PC-9 (cell line): Measurements from ENCODE around the gene GTF2IRD1. TPM values are rescaled to one million over a fixed set of nuclear protein-coding genes. Genes with fewer than 3 reads are reported as not detected.
"Not testable (repeated sequence)": the region's sequence is repeated elsewhere in the genome, so short reads cannot be mapped to it uniquely, and the experiment has no call there.

Experiments used
- BruUV-seq: library from RNA; stranded (reverse); fragments of 400-500 nt; replicated peaks from 2 replicates; lab custom pipeline; 2021; lab: Mats Ljungman, UMichigan
- CTCF ChIA-PET: fragments of 300-600 bp; sonication (Branson Sonifier 250); formaldehyde crosslinking; loops from one replicate; lab custom pipeline; 2022; ENCODE audit warnings: antibody characterized with exemption; lab: Charles Lee
- POLR2A ChIA-PET: fragments of 300-600 bp; sonication (Branson Sonifier 250); formaldehyde crosslinking; loops from one replicate; lab custom pipeline; 2022; ENCODE audit warnings: antibody characterized with exemption; ENCODE audit not compliant: unreplicated experiment; lab: Charles Lee
- DNase-seq, 2 experiments: peaks; one replicate each; pipeline versions ENCODE4 v3.0.0 to v3.0.0-alpha.2; 2015 to 2022; ENCODE audit warnings: mixed read lengths in 1 of 2
- H2AFZ ChIP-seq: fragments of 200-600 bp; sonication (generic); 2 replicates; pipeline ENCODE4 v1.8.1; 2017; ENCODE audit warnings: antibody characterized with exemption
- H3F3A ChIP-seq: fragments of 200-600 bp; sonication (generic); 2 replicates; pipeline ENCODE4 v1.8.1; 2017; ENCODE audit warnings: antibody characterized with exemption, mild to moderate bottlenecking, low read depth; ENCODE audit not compliant: insufficient read depth
- H3K27ac ChIP-seq: fragments of 200-600 bp; sonication (generic); 2 replicates; pipeline ENCODE4 v1.6.1; 2016; ENCODE audit warnings: mixed run types
- H3K27me3 ChIP-seq: fragments of 200-600 bp; sonication (generic); 2 replicates; pipeline ENCODE4 v1.6.1; 2016; ENCODE audit warnings: low read depth, mixed run types; ENCODE audit not compliant: insufficient read depth
- H3K36me3 ChIP-seq: fragments of 200-600 bp; sonication (generic); 2 replicates; pipeline ENCODE4 v1.6.1; 2016; ENCODE audit warnings: low read depth, mixed run types
- H3K4me1 ChIP-seq: fragments of 200-600 bp; sonication (generic); replicated peaks from 2 replicates; pipeline ENCODE4 v1.6.1; 2016; ENCODE audit warnings: mixed run types; ENCODE audit not compliant: insufficient read depth
- H3K4me2 ChIP-seq: fragments of 200-600 bp; sonication (generic); 2 replicates; pipeline ENCODE4 v1.6.1; 2017; ENCODE audit warnings: mixed run types
- H3K4me3 ChIP-seq: fragments of 200-600 bp; sonication (generic); 2 replicates; pipeline ENCODE4 v1.6.1; 2016; ENCODE audit warnings: mixed run types
- H3K79me2 ChIP-seq: fragments of 200-600 bp; sonication (generic); 2 replicates; pipeline ENCODE4 v1.6.1; 2017; ENCODE audit warnings: low read depth, mixed run types
- H3K9me2 ChIP-seq: fragments of 200-600 bp; sonication (generic); 2 replicates; pipeline ENCODE4 v1.8.1; 2017; ENCODE audit warnings: mild to moderate bottlenecking; ENCODE audit not compliant: insufficient read depth
- H3K9me3 ChIP-seq: fragments of 200-600 bp; sonication (generic); 2 replicates; pipeline ENCODE4 v1.8.1; 2016; ENCODE audit warnings: low read depth; ENCODE audit not compliant: insufficient read depth
- H4K20me1 ChIP-seq: fragments of 200-600 bp; sonication (generic); 2 replicates; pipeline ENCODE4 v1.8.1; 2017; ENCODE audit not compliant: insufficient read depth
- EZH2 ChIP-seq: fragments of 200-600 bp; sonication (generic); IDR thresholded peaks from 2 replicates; pipeline ENCODE4 v1.8.0; 2017; ENCODE audit warnings: antibody characterized with exemption, low read depth
- intact Hi-C: fragments of 100-400 bp; cut with micrococcal nuclease; formaldehyde crosslinking; loops from one replicate; pipeline ENCODE4 v1.10.0; 2022; ENCODE audit not compliant: unreplicated experiment
- total RNA-seq: library from RNA; stranded (reverse); gene quantifications from 2 replicates; pipeline ENCODE4 v1.2.3, GENCODE V29; 2021
- TF ChIP-seq, protein P1 (sequence below): fragments of 200-600 bp; sonication (generic); conservative IDR thresholded peaks from 2 replicates; pipeline ENCODE4 v1.6.1; 2017; ENCODE audit warnings: mixed run types, antibody characterized with exemption, mild to moderate bottlenecking, moderate library complexity

The GTF2IRD1 gene
- total RNA-seq, 1 experiment from 2014 or later: 46.7 TPM

DNA sequence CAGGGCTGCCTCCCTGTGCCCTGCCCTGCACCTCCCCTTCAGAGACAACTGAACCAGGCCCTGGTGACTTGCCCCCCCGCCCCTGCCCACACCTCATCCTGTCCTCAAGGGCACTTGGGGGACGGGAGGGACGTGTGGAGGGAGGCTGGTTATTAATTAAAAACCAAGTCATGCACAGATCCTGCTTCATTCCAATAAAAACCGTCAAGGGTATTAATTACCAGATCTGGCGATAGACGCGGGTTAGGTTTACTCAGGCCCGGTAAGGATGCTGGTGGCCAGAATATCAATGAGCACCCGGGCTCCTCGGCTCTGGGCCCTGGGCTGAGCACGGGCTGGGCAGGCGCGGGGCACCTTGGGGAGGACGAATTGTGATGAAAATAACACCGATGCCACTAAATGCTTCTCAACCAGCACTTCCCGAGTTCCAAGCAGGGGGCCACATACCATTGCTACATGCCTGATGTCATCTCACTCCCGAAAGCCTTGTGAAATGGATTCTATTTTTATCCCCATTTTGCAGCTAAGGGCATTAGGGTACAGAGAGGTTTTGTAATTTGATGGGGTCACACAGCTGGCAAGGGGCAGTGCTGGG is 24.5 kb upstream of the GTF2IRD1 start:
- Histone ChIP-seq H3K4me1 (no peaks in the 10 kb centered on the region), H3K4me3 (no peak overlapping the region), H4K20me1 (no peaks in the 10 kb centered on the region), H3K4me2 (no peak overlapping the region), H3K9me2 (no peaks in the 10 kb centered on the region), H3K79me2 (no peaks in the 10 kb centered on the region), H2AFZ (no peak overlapping the region), H3K27ac (no peak overlapping the region), H3K27me3 (no peaks in the 10 kb centered on the region), H3F3A (no peaks in the 10 kb centered on the region), H3K9me3 (no peaks in the 10 kb centered on the region), H3K36me3 (no peaks in the 10 kb centered on the region)
- CTCF ChIA-PET: interaction anchor here (0.6 kb wide), 1 partner anchor 41 kb away, joined by 6 read pairs; no protein-coding TSS in a partner anchor
- no peak for TF ChIP-seq EZH2
- TF ChIP-seq, protein P1, sequence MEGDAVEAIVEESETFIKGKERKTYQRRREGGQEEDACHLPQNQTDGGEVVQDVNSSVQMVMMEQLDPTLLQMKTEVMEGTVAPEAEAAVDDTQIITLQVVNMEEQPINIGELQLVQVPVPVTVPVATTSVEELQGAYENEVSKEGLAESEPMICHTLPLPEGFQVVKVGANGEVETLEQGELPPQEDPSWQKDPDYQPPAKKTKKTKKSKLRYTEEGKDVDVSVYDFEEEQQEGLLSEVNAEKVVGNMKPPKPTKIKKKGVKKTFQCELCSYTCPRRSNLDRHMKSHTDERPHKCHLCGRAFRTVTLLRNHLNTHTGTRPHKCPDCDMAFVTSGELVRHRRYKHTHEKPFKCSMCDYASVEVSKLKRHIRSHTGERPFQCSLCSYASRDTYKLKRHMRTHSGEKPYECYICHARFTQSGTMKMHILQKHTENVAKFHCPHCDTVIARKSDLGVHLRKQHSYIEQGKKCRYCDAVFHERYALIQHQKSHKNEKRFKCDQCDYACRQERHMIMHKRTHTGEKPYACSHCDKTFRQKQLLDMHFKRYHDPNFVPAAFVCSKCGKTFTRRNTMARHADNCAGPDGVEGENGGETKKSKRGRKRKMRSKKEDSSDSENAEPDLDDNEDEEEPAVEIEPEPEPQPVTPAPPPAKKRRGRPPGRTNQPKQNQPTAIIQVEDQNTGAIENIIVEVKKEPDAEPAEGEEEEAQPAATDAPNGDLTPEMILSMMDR: no peak
- intact Hi-C loops: loop anchor here (10.0 kb wide), 1 partner anchor 256 kb away; no protein-coding TSS in a partner anchor
- DNase-seq: no peak
- BruUV-seq: no TSS peak
- POLR2A ChIA-PET: no interaction called here

DNA sequence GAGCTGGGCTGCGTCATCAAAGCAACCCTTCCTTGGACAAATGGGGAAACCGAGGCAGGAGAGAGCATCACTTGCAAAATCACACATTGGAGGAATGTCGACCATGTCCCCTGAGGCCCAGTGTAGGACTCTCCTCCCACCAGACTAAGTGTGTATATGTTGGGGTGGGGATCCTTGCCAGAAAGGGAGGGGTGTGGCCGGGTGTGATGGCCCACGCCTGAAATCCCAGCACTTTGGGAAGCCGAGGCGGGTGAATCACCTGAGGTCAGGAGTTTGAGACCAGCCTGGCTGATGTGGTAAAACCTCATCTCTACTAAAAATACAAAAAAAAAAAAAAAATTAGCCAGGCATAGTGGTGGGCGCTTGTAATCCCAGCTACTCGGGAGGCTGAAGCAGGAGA is 23.3 kb upstream of the GTF2IRD1 start:
- H3F3A ChIP-seq, H3K36me3 ChIP-seq, H4K20me1 ChIP-seq, H2AFZ ChIP-seq, CTCF ChIA-PET, H3K79me2 ChIP-seq, H3K27me3 ChIP-seq, H3K27ac ChIP-seq, DNase-seq, H3K4me2 ChIP-seq, BruUV-seq, H3K9me3 ChIP-seq, H3K9me2 ChIP-seq, H3K4me3 ChIP-seq, intact Hi-C loops, POLR2A ChIA-PET, H3K4me1 ChIP-seq: not testable (repeated sequence)

DNA sequence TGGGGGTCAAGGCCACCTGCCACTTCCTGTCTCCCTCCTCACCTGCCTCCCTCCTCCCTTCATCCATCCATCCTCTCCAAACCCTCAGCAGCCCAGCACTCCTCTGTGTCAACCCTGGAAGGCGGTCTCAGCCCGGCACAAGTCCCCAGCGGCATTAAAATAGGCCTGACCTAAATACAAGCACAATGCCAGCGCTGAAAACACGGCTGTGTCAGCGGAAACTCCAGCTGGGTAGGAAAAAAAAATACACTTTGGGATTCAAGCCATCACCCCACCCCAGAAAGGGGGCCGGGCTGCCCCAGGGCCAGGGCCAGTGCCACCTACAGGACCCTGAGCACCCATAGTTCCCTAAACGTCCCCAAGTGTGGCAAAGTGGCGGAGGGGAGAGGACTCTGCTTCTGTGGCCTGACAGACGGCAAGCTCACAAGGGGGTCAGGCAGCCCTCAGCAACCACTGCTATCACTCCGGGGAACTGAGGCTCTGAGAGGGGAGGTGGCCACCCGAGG is 22.7 kb upstream of the GTF2IRD1 start:
- no peaks in the 10 kb centered on the region for H3K4me1 ChIP-seq
- ChIA-PET POLR2A (interaction anchor here (0.7 kb wide), 1 partner anchor 53 kb away, joined by 15 read pairs; no protein-coding TSS in a partner anchor), CTCF (no interaction called here)
- H3K9me3 ChIP-seq: no peaks in the 10 kb centered on the region
- no peak for DNase-seq
- no peaks in the 10 kb centered on the region for H3K9me2 ChIP-seq
- H3K4me3 ChIP-seq: no peak overlapping the region
- H3K79me2 ChIP-seq: no peaks in the 10 kb centered on the region
- BruUV-seq: no TSS peak
- H3K27ac ChIP-seq: no peak overlapping the region
- no peaks in the 10 kb centered on the region for H3K27me3 ChIP-seq
- no peak overlapping the region for H2AFZ ChIP-seq
- intact Hi-C loops: no loop called here
- no peak overlapping the region for H3K4me2 ChIP-seq
- no peaks in the 10 kb centered on the region for H3K36me3 ChIP-seq
- no peak for TF ChIP-seq EZH2
- TF ChIP-seq, protein P1: no peak
- H4K20me1 ChIP-seq: no peaks in the 10 kb centered on the region
- H3F3A ChIP-seq: no peaks in the 10 kb centered on the region

DNA sequence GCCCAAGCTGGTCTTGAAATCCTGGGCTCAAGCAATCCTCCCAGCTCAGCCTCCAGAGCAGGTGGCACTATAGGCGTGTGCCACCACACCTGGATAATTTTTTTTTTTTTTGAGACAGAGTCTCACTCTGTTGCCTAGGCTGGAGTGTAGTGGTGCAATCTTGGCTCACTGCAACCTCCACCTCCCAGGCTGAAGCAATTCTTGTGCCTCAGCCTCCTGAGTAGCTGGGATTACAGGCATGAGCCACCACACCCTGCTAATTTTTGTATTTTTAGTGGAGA is 16.5 kb upstream of the GTF2IRD1 start:
- POLR2A ChIA-PET, H3K9me3 ChIP-seq, H3K4me3 ChIP-seq, H2AFZ ChIP-seq, H3K36me3 ChIP-seq, CTCF ChIA-PET, intact Hi-C loops, H3K27me3 ChIP-seq, H3F3A ChIP-seq, H3K4me1 ChIP-seq, DNase-seq, H3K27ac ChIP-seq, H4K20me1 ChIP-seq, H3K9me2 ChIP-seq, BruUV-seq, H3K79me2 ChIP-seq, H3K4me2 ChIP-seq: not testable (repeated sequence)
